ENCODE results near the gene TNS1.
A peak's percentile ranks its signal among the peaks of the same experiment; 100 is the strongest.

TNS1 gene

DNA sequence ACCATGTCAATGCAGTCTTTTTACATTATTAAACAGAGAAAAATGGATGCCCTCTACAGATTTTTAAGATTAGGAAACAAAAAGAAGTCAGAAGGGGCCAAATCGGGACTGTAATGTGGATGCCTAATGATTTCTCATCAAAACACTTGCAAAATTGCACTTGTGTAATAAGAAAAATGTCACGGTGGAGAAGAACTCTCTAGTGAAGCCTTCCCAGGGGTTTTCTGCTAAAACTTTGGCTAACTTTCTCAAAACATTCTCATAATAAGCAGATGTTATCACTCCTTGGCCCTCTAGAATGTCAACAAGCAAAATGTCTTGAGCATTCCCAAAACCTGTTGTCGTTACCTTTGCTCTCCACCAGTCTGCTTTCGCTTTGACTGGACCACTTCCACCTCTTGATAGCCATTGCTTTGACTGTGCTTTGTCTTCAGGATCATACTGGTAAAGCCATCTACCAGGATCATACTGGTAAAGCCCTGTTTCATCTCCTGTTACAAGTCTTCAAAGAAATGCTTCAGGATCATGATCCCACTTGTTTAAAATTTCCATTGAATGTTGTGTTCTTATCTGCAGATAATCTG, 226.8 kb downstream of the TNS1 start:
- DNase-seq (ENCODE audit: low spot score): no peak

DNA sequence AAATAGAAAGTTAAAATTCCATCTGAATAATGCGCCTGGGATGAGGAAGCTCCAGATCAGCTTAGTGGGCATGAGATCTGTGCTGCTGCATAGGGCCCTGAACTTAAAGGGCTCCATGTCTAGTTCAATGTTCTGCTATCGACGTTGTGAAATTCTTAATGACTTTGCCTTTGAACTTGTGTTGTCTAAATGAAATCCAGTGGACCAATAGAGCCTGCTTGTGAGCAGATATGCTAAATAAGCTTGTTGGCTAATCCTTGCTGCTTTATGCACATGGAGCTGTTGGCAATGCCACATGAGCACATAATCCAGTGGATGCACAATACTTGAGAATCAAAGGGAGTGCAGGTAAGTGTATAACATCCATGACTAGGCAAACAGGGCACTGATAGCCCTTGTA, 228.6 kb downstream of the TNS1 start:
- DNase-seq (ENCODE audit: low spot score): no peak

DNA sequence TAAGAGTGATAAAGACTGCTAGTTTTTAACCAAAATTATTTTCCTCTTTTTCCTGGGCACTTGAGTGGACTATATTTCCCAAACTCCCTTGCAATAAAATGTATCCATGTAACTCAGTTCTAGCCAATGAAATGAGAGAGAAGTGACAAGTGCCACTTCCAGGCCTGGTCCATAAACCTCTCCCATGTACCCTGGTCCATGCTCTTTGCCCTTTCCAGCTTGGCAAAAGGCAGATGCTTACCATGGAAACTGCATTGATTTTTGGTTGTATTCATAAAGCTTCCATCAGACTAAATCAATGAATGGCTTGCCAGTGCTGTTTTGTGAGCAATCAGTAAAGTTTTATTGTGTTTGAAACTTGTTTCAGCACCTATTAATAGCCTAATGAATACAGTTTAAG, 229.3 kb downstream of the TNS1 start:
- no peak for DNase-seq (ENCODE audit: low spot score)

DNA sequence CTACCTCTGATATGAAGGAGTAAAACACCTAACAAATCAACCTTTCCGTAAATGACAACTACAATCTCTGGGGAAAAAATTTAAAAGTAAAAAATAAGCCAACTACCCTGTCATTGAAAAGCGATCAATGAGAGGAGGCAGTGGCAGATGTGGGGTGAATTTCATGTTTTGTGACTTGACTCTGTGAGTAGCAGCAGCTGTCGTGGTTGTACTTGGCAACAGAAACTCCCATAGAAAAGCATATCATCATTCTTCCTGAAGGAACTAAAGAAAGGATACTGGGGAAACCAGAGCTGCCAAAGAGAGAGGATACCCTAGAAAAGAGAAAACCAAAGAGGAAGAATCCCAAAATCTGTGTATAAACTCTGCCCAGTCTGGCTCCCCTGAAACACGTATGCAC, 236.4 kb downstream of the TNS1 start:
- DNase-seq (ENCODE audit: low spot score): no peak

DNA sequence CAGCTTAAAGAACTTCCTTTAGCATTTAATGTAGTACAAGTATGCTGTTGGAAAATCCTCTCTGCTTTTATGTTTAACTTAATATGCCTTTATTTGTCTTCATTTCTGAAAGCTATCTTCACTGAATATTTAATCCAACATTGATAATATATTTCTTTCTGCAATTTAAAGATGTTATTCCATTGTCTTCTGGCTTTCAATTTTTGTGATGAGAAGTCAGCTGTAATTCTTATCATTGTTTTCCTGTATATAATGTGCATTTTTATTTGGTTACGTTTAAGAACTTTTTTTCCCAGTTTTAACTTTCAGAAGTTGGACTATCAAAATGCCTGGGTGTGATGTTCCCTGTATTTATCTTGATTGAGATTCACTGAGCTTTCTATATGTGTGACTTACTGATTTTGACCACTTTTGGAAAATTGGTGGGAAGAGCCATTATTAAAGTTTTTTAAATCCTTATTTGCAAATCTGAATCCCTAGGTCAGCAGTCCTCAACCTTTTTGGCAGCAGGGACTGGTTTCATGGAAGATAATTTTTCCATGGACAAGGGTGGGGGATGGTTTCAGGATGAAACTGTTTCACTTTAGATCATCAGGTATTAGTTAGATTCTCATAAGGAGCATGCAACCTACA, 241.0 kb downstream of the TNS1 start:
- DNase-seq (ENCODE audit: low spot score): no peak

DNA sequence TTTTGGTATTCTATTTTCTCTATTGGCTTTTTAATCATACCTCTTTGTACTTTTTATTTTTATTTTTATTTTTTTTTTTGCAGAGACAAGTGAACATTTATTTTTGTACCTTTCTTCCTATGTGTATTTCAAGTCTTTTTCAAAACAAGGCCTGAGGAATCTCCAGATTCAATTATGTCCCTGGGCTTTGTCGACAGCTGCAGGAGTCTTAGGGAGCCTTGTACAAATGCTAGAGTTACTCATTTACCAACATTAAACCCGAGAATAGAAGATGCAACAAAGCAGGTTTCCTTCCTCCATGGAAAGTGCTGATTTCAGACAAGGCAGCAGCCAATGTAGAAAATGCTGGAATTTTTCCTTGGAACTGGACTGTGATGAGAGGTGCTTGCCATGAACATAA, 242.8 kb downstream of the TNS1 start:
- no peak for DNase-seq (ENCODE audit: low spot score)

DNA sequence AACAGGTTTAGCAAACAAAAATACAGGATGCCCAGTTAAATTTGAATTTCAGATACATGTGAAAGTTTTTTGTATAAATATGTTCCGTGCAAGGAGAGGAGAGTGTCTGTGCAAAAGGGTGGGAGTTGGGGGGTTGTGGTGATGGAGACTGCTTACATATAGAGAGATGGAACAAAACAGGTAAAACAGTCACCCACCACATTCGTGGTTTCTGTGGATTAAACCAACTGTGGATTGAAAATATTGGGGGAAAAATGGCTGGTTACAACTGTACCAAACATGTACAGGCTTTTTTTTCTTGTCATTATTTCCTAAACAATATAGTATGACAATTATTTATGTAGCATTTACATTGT, 245.7 kb downstream of the TNS1 start:
- no peak for DNase-seq (ENCODE audit: low spot score)

DNA sequence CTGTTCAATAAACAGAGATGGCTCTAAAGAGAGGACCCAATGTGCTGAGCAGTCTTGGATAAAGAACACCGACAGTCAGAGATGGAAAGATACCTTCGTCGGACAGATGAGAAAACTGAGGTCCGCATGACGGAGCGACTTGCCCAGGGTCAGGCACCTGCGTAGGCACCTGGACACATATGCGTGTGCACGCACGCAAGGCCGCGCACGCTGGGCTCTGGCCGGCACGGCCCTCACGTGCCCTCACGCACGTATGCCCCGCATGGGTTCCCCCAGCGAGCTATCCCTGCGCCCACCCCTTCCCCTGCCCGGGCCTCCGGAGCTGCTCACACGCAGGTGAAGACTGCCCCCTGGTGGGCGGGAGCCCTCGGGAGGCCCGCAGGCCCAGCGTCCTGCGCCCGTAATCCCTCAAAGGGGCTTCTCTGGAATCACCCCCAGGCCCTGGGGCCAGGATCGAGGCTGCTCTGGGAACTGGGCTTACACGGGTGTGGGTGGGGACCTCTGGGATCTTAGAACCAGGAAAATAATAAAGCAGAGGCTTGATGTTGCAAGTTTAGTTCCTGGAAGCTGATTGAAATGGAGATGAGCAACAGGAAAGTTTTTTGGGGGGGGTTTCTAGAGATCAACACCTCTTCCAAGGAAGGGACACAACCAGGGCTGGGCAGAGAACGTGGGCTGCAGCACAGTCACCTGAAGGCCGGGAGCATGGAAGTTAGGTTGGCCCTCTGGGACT, 246.3 kb downstream of the TNS1 start:
- DNase-seq (ENCODE audit: low spot score): peak; percentile 92

DNA sequence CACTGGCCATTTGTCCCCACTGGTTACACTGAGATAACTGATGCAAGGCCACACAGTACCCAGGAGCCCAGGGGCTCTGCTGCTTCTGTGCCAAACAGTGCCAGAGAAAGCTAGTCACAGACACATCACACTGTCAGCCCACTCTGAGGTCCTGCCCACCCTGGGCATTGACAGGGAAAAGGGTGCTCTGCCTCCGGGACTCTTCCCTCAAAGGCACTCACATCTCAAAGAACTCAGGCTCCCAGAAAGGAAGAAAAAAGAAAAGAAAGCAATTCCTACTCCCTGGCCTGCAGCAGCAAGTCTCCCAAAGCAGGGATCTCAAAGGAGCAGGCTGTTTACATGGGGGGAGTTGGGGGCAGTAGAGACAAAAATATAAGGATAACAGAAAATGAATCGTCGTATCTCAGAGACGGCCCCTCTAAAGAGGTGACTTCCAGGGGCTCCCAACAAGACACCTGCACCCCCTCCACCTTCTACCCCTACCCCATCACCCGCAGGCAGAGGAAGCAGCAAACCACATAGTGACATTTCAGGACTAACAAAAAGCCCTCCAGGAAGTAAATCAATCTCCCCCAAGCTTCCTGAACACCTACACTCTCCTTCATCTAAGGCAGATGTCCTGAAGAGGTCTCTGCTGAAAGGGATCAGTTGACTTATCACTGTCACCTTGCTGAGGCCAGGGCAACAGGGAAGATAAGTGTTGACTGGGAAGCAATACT, 247.6 kb downstream of the TNS1 start:
- no peak for DNase-seq (ENCODE audit: low spot score)

DNA sequence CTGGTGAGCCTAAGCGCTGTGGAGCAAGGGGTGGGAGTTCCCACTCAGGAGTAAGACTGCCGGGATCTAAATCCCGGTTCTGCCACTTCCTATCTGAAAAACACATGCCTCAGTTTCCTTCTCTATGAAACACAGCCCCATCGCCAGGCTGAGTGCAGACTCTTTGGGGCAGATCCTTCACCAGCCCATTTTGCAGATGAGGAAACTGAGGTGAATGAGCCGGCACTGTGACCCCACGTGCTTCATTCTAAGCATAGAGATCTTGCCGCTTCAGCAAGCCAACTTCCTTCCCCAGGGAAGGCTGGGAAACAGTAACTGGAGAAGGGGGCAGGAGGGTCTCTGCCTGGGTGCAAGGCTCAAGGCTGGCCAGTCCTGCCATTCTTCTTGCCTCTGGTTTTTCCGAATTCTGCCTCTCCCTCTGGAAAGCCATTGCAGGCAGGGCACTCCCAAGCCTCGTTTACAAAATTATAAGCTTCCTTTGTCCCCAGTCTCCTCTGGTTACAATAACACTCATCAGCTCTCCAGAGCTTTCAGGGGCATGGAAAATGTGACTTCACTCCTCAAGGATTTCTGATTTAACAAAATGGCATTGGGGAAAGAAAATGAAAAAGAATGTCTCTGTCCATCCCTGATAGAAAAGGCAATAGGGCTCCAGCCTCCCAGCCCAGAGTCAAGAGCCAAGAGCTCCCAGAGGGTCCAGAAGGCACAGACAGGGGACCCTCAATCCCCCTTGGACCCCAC, 249.2 kb downstream of the TNS1 start:
- DNase-seq (ENCODE audit: low spot score): no peak

DNA sequence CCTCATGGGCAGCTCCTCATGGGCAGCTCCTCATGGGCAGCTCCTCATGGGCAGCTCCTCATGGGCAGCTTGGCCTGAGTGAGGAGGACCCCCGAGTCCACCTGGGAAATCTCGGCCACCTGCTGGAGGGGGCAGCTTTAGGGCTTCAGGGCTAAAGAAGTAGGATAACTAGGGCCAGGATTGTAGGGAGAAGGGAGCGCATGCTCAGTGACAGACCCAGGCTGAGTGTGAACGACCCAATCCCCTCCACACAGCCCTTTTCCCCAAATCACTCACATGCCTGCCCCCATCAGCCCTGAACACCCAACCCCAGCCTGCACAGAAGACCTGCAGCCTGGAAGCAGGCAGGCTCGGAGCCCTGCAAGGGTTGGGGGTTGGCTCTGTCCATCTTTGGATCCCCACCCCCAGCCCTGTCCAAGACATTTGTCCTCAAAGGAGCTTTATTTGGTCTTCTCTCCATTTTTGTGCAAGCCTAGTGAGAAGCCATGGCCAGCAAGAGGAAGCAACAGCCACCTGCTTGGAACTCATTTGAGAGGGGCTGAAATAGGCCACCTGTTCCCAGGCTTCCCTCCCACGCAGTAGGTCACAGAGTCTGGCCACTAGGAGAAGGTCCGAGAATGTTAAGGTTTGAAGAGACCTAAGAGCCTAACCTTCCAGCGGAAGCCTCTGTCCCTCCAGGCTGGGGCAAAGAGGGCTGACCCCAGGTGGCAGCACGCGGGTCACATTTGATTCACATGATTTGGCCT, 249.9 kb downstream of the TNS1 start:
- no peak for DNase-seq (ENCODE audit: low spot score)

DNA sequence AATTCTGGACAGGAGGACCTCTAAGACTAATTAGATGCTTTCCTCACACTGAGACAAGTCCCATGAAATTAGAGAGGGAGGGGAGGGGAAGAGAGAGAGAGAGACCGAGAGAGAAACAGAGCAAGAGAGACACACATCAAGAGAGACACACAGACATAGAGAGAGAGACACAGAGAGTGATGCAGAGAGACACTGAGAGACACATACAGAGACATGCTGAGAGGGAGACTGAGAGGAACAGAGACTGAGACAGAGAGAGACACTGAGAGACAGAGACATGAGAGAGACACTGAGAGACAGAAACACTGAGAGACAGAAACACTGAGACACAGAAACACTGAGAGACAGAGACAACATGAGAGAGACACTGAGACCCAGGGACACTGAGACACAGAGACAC, 250.8 kb downstream of the TNS1 start:
- no peak for DNase-seq (ENCODE audit: low spot score)

DNA sequence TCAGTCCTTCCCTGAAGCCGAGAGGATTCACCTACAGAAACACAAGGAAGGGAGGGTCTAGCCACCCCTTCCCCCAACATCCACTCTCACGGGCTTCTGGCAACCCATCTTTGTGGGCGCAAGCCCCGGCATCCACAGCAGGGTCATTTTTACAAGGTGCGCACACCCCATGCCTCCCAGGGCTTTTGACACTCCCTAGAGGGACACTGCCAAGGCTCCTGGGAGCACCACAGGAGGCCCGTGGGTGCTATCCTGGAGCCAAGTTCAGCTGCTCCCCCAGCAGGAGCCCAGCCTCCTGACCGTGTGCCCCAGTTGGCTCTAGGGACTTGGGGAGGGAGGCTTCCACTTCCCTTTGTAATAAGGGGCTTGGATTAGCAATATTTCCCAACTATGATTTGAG, 251.6 kb downstream of the TNS1 start:
- DNase-seq (ENCODE audit: low spot score): no peak
